HFFc6 (cell line): ENCODE data around the gene C1orf105. TPM values are rescaled to one million over a fixed set of nuclear protein-coding genes. Genes with fewer than 3 reads are reported as not detected.

Experiments used
- DNase-seq: peaks from one replicate; pipeline ENCODE4 v3.0.0-alpha.2; 2018
- H3K27ac Mint-ChIP-seq: 2 replicates; pipeline ENCODE4 v1.8.0; 2020; ENCODE audit warnings: mild to moderate bottlenecking, mixed read lengths
- H3K27me3 Mint-ChIP-seq: 2 replicates; pipeline ENCODE4 v1.8.0; 2021; ENCODE audit warnings: mild to moderate bottlenecking, moderate library complexity, mixed read lengths; ENCODE audit not compliant: insufficient read depth
- H3K36me3 Mint-ChIP-seq: 2 replicates; pipeline ENCODE4 v1.8.0; 2021; ENCODE audit warnings: low read depth, mixed read lengths
- H3K4me1 Mint-ChIP-seq: 2 replicates; pipeline ENCODE4 v1.8.0; 2020; ENCODE audit warnings: low read depth, mixed read lengths
- H3K4me3 Mint-ChIP-seq: 2 replicates; pipeline ENCODE4 v1.8.0; 2020; ENCODE audit warnings: mild to moderate bottlenecking, moderate library complexity, mixed read lengths
- H3K9me3 Mint-ChIP-seq: 2 replicates; pipeline ENCODE4 v1.8.0; 2020; ENCODE audit warnings: mild to moderate bottlenecking, mixed read lengths
- total RNA-seq, 6 experiments: library from RNA; stranded (reverse); fragmentation: NEBNext Ultra II Directional; extraction: Animal tissue kit (Norgen Biotek cat#: 25700); gene quantifications; 2 replicates in 1 of 6; 3 replicates in 5 of 6; pipeline ENCODE4 v1.2.3, GENCODE V29; 2021
- TF ChIP-seq, protein P1 (sequence below): fragments of 200-600 bp; sonication (generic); IDR thresholded peaks from 2 replicates; pipeline ENCODE4 v1.5.0; 2021; ENCODE audit warnings: antibody characterized with exemption, mild to moderate bottlenecking

Gene C1orf105
- total RNA-seq, 6 experiments from 2014 or later: not detected

DNA sequence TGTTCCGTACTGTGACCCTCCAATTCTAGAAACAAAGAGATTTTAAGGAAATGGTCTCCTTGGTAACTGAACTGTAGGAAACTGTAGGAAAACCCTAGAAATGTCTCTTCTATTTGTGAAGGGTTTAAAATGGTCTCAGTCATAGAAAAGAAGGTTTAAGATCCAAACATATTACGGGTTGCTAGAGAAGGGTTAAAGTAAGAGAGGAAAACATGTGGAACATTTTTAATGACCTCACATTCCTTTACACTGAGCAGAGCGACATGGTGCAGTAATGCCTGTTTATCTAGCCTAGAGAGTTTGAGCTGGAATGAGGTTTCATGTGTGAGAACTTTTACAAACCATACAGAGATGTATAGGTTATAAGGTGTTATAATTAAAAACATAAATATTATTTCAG lies 36.9 kb upstream of the C1orf105 start:
- Mint-ChIP-seq H3K4me1 (peaks cover 47% of the 10 kb centered on the region), H3K27me3 (no peaks in the 10 kb centered on the region; the same call in none of the 2 replicates), H3K27ac (peak overlapping the region; percentile 76), H3K4me3 (peak overlapping the region; percentile 74), H3K36me3 (no peaks in the 10 kb centered on the region), H3K9me3 (no peaks in the 10 kb centered on the region)
- peak; percentile 66 for DNase-seq
- TF ChIP-seq, protein P1, sequence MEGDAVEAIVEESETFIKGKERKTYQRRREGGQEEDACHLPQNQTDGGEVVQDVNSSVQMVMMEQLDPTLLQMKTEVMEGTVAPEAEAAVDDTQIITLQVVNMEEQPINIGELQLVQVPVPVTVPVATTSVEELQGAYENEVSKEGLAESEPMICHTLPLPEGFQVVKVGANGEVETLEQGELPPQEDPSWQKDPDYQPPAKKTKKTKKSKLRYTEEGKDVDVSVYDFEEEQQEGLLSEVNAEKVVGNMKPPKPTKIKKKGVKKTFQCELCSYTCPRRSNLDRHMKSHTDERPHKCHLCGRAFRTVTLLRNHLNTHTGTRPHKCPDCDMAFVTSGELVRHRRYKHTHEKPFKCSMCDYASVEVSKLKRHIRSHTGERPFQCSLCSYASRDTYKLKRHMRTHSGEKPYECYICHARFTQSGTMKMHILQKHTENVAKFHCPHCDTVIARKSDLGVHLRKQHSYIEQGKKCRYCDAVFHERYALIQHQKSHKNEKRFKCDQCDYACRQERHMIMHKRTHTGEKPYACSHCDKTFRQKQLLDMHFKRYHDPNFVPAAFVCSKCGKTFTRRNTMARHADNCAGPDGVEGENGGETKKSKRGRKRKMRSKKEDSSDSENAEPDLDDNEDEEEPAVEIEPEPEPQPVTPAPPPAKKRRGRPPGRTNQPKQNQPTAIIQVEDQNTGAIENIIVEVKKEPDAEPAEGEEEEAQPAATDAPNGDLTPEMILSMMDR: no peak

DNA sequence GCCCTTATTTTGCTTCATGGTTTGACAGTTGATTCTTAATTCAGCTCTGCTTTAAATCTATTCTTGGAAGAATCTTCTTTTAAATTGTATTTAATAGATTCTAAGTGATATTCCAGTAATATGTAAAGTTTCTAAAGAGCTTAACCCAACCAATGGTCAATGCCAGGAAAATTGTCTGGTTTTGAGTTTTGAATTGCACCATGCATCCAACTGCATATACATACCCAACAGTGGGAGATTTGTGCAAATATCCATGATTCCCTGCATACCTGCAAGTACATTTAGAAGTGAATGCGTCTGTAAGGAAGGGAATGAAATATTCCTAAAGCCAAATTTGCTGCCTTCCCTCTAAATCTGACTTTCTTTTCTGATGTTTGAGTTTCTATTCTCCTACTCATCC lies 35.8 kb upstream of the C1orf105 start:
- H3K27ac Mint-ChIP-seq: no peak overlapping the region
- no peak overlapping the region for H3K4me3 Mint-ChIP-seq

DNA sequence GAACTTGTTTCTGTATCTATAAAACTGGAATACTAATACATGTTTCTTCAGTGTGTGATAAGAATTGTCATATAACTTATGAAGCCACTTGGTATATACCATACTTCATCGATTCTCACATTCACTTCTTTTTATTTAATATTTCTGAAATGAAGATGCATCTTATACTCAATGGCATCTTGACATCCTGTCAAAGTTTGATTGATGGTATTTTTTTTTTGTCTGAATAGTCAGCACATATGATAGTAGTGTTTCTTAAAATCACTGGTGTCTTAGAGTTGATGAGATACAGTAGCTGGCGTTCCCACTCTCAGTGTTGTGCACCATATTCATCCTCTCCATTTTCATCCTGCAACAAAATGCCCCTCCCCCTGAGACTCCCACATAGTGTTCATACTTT lies 34.4 kb upstream of the C1orf105 start:
- Mint-ChIP-seq H3K9me3 (no peaks in the 10 kb centered on the region), H3K4me1 (peaks cover 49% of the 10 kb centered on the region), H3K36me3 (no peaks in the 10 kb centered on the region), H3K27me3 (no peaks in the 10 kb centered on the region; the same call in 1 of the 2 replicates), H3K4me3 (no peak overlapping the region), H3K27ac (no peak overlapping the region)
- DNase-seq: no peak
- TF ChIP-seq, protein P1: no peak

More for the DNA sequence above, 35.8 kb upstream of the C1orf105 start:
- H3K4me1 Mint-ChIP-seq: peaks cover 47% of the 10 kb centered on the region
- no peak for DNase-seq
- H3K36me3 Mint-ChIP-seq: no peaks in the 10 kb centered on the region
- H3K9me3 Mint-ChIP-seq: no peaks in the 10 kb centered on the region
- TF ChIP-seq, protein P1: no peak
- no peaks in the 10 kb centered on the region; the same call in 1 of the 2 replicates for H3K27me3 Mint-ChIP-seq

DNA sequence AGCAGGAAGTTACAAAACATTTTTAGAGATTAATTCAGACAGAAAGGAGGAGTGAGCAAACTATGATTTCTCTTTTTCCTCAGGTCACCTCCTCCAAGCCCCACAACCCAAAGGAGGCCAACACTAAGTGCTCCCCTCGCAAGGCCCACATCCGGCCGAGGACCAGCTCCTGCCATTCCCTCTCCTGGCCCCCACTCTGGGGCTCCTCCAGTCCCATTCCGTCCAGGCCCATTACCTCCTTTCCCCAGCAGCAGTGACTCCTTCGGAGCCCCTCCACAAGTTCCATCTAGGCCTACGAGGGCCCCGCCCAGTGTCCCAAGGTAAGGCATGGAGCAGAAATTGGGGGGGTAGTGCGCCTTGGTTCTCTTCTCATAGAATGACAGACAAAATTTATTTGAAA lies 32.0 kb upstream of the C1orf105 start:
- TF ChIP-seq, protein P1: no peak
- H3K4me1 Mint-ChIP-seq: peaks cover 37% of the 10 kb centered on the region
- H3K9me3 Mint-ChIP-seq: no peaks in the 10 kb centered on the region
- H3K27ac Mint-ChIP-seq: no peak overlapping the region
- no peaks in the 10 kb centered on the region for H3K27me3 Mint-ChIP-seq
- H3K36me3 Mint-ChIP-seq: no peaks in the 10 kb centered on the region
- H3K4me3 Mint-ChIP-seq: no peak overlapping the region
- no peak for DNase-seq

DNA sequence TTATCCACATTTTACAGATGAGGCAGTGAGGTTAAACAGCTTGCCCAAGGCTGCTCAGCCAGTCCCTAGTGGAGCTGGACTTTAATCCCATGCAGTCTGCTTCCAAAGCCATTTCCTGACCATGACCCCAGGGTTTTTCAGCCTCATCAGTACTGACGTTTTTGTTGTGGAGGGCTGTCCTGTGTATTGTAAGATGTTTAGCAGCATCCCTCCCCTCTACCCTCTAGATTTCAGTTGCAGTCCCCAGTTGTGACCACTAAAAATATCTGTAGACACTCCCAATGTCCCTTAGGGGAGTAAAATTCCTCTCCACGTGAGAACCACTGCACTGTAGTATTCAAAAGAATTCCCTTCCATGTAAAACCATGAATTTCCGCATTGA lies 30.2 kb upstream of the C1orf105 start:
- H3K9me3 Mint-ChIP-seq: no peaks in the 10 kb centered on the region
- TF ChIP-seq, protein P1: no peak
- H3K4me3 Mint-ChIP-seq: peak overlapping the region; percentile 81
- no peaks in the 10 kb centered on the region for H3K27me3 Mint-ChIP-seq
- H3K36me3 Mint-ChIP-seq: no peaks in the 10 kb centered on the region
- peak overlapping the region; percentile 76; the same call in 1 of the 2 replicates for H3K27ac Mint-ChIP-seq
- peaks cover 38% of the 10 kb centered on the region for H3K4me1 Mint-ChIP-seq
- DNase-seq: no peak
